ENCODE results near the gene POLR1A. TPM values are rescaled to one million over a fixed set of nuclear protein-coding genes. Genes with fewer than 3 reads are reported as not detected.
"Not testable (repeated sequence)": the region's sequence is repeated elsewhere in the genome, so short reads cannot be mapped to it uniquely, and the experiment has no call there.

POLR1A gene
- total and polyA plus RNA-seq, 5 experiments from 2014 or later: 1.1 to 22.9 (median 5.7) TPM

DNA sequence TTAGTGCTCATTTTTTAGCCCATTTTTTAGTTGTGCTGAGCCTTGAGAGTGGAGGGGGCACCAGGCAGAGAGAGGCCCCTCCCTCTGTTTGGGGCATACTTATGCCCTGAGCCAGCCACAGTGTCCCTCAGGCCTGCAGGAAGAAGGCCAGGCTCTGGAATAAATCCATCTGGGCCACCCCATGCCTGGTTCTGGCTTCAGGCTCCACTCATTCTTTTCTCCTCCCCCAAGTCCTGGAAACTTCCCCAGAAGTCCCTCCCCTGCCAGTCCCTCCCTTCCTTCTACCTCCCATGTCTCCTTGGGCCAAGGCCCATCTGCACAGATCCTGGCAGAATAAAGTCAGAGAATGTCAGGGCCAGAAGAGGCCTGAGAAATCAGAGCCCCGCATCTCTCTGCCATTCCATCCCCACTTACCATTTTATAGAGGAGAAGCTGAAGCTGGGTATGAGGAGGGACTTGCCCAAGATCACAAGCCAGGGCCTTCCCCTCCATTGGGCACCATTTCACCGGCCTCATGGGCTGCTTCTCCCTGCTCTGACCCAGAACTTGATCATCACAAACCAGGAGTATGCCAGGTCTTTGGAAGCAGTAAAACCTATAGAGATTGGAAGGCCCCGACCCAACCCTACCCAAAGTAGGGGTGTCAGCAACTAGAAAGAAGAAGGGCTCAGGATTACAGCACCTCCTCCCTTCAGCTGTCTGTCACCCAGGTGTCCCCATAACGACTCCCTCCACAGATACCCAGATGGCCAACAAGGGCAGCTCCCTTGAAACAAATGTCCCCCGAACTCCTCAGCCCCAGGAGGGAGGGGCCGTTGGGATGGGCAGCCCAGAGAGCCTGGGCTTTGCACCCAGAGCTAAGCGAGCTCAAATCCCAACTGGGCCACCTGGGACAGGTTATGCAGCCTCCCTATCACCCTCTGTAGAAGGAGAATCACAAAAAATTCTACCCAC lies 108.4 kb downstream of the POLR1A start:
- ATAC-seq (no peak), DNase-seq (no peak)
- Mint-ChIP-seq H3K27ac (peak overlapping the region in 9 of 10 donors; percentile 52 to 98 (median 95)), H3K36me3 (peaks cover 0 to 3% (median 0%) of the 10 kb centered on the region in 3 donors), H3K4me3 (peak overlapping the region in 7 of 10 donors; percentile 26 to 83 (median 58)), H3K27me3 (no peaks in the 10 kb centered on the region), H3K9me3 (peaks cover 0 to 2% (median 0%) of the 10 kb centered on the region in 9 donors), H3K4me1 (peaks cover 26 to 87% (median 75%) of the 10 kb centered on the region in 4 donors)
- POLR2A ChIA-PET: no interaction called here

DNA sequence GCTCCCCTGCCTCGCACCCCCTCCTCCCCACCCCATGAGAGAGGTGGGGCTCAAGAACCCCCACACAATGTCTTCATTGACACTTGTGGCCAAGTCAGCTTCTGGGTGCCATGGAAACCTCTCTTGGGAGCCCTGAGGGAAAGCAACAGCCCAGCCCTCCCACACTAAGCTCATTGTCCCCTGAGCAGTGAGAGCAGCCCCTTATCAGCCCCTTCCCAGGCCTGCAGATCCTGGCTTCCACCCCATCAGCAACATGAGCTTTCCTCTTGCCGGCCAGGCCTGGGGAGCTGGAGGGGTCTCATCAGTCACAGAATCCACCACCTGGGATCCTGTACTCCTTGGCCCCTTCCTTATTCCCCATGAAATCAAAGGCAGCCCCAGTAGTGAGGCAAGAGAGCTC lies 109.1 kb downstream of the POLR1A start:
- H3K9me3 Mint-ChIP-seq: peaks cover 0 to 2% (median 0%) of the 10 kb centered on the region in 9 donors
- H3K4me3 Mint-ChIP-seq: peak overlapping the region in 2 of 10 donors; percentile 47 to 64
- no peaks in the 10 kb centered on the region for H3K27me3 Mint-ChIP-seq
- POLR2A ChIA-PET: interaction anchor here (0.7 kb wide), 1 partner anchor 642 kb away, joined by 3 read pairs; the partner anchor contains the start of genes ELMOD3 and RETSAT
- ATAC-seq: no peak
- H3K4me1 Mint-ChIP-seq: peaks cover 25 to 85% (median 73%) of the 10 kb centered on the region in 4 donors
- DNase-seq: no peak
- peaks cover 0 to 3% (median 0%) of the 10 kb centered on the region in 3 donors for H3K36me3 Mint-ChIP-seq
- peak overlapping the region in 6 of 10 donors; percentile 9 to 97 (median 52) for H3K27ac Mint-ChIP-seq

DNA sequence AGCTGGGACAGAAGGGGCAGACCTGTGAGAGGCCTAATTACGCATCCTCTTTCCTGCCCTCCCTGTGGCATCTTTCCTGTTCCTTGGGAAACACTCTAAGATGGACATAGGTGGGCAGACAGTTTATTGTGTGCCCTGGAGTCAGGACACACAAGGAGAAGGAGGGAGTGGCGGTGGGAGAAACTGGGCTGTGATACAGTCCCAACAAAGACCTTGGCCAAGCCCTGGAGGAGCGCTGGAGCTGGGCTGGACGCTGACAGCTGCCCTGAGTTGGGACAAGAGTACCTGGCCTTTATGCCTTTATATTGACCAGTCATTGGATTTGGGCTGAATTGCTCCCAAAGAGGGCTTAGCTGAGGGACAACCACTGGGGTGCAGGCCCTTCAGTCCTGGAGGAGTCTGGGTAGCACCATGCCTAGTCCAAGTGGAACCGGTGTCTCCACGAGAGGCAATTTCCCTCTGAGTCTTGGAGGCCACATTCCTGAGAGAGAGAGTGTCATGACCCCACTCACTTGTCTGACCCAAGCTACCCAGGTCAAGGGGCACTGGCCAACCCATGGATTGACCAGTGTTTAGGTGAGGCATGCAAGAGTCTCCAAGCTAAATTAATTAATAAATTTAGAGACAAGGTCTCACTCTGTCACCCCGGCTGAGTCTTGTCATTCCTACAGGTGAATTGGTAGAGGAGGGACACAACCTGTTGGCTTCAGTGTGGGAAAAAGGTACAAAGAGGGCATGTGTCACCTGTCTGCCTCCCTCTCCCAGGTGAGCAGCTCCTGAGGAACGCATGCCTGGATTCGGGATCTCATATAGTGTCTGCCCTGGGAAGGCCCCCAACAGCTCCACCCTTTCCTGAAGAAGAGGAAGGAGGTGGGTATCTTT lies 109.8 kb downstream of the POLR1A start:
- Mint-ChIP-seq H3K27ac (peak overlapping the region in 4 of 10 donors; percentile 40 to 72 (median 48)), H3K4me1 (peaks cover 23 to 78% (median 66%) of the 10 kb centered on the region in 4 donors), H3K4me3 (no peak overlapping the region), H3K27me3 (no peaks in the 10 kb centered on the region), H3K9me3 (peaks cover 0 to 2% (median 0%) of the 10 kb centered on the region in 9 donors), H3K36me3 (peaks cover 0 to 3% (median 0%) of the 10 kb centered on the region in 3 donors)
- POLR2A ChIA-PET: interaction anchor here (0.7 kb wide), 1 partner anchor 641 kb away, joined by 3 read pairs; the partner anchor contains the start of genes ELMOD3 and RETSAT
- no peak for ATAC-seq
- DNase-seq: no peak

DNA sequence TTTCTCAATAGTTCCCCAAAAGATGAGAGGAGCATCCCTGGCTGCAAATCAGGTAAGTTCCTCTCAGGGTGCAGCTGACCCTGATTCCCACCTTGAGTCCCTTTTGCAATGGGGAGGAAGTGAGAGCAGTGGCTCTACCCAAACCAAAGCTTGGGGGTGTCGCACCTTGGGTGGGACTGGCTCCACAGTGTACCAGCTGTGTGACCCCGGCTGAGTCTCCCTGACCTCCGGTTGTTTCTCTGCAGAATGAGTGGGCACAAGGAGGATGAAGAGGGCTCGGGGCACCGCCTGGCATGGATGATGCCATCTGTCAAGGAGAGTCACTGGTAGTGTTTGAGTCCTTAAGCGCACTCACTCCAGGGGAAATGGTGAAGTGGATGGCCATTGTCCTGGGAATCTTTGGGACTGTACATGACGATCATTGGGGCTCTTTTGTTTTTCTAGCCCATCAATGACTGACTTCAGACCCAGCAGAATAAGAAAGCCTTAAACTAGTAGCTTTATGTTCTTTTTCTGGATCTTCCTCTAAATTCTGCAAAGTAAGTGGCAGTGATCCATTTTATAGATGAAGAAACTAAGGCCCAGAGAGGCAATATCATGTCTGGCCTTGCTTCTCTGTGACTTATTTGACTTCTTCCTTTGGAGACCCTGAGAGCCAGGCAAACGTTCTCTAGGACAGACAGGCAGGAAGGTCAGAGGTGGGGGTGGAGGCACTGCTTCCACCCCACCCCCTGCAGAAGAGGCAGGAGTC lies 110.6 kb downstream of the POLR1A start:
- Mint-ChIP-seq H3K36me3 (peaks cover 0 to under 1% (median 0%) of the 10 kb centered on the region in 3 donors), H3K4me1 (peaks cover 17 to 72% (median 57%) of the 10 kb centered on the region in 4 donors), H3K9me3 (peaks cover 0 to under 1% (median 0%) of the 10 kb centered on the region in 9 donors), H3K27me3 (no peaks in the 10 kb centered on the region), H3K27ac (peak overlapping the region in 6 of 10 donors; percentile 25 to 75 (median 48)), H3K4me3 (peak overlapping the region in 1 of 10 donors; percentile 50)
- POLR2A ChIA-PET: interaction anchor here (0.7 kb wide), 1 partner anchor 141 kb away, joined by 3 read pairs; no protein-coding TSS in a partner anchor
- ATAC-seq (no peak), DNase-seq (no peak)

DNA sequence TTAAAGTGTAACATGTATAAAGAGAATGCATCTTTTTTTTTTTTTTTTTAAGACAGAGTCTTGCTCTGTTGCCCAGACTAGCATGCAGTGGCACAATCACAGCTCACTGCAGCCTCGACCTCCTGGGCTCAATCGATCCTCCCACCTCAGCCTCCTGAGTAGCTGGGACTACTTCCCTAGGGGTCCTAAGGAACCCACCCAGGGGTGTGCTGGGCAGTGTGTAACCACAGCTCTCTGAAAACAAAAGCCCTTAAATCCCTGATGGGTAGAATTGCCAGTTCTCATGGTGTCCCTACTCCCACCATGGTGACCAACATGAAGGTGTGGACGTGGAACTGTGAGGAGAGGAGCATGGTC lies 111.3 kb downstream of the POLR1A start:
- peak overlapping the region in 4 of 10 donors; percentile 48 to 58 (median 50) for H3K4me3 Mint-ChIP-seq
- POLR2A ChIA-PET: interaction anchor here (0.7 kb wide), 1 partner anchor 141 kb away, joined by 3 read pairs; no protein-coding TSS in a partner anchor
- ATAC-seq (no peak), DNase-seq (no peak)
- no peaks in the 10 kb centered on the region for H3K36me3 Mint-ChIP-seq
- no peaks in the 10 kb centered on the region for H3K9me3 Mint-ChIP-seq
- peaks cover 12 to 65% (median 51%) of the 10 kb centered on the region in 4 donors for H3K4me1 Mint-ChIP-seq
- peak overlapping the region in 3 of 10 donors; percentile 30 to 75 (median 69) for H3K27ac Mint-ChIP-seq
- no peaks in the 10 kb centered on the region for H3K27me3 Mint-ChIP-seq

DNA sequence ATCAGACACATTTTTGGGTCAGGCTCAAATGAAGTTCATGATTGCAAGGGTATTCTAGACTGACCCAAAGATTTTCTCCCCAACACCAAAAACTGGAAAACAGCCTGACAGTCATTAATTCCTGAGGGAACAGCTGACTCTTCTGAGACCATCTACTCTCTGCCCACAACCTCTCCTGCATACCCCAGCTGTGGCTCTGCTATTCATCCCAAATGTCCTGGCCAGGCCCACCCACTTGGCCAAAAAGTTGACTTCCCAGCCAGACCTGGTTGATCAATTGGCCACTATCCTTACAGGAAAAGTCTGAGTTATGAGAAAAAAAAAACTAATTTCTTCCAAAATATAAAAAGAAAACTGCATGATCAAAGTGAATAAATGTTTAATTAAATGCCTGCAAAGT lies 113.1 kb downstream of the POLR1A start:
- no peak overlapping the region for H3K27ac Mint-ChIP-seq
- DNase-seq (no peak), ATAC-seq (no peak)
- H3K4me3 Mint-ChIP-seq: no peak overlapping the region
- H3K4me1 Mint-ChIP-seq: peaks cover 9 to 47% (median 33%) of the 10 kb centered on the region in 4 donors
- POLR2A ChIA-PET: no interaction called here
- no peaks in the 10 kb centered on the region for H3K27me3 Mint-ChIP-seq
- no peaks in the 10 kb centered on the region for H3K36me3 Mint-ChIP-seq
- H3K9me3 Mint-ChIP-seq: no peaks in the 10 kb centered on the region

DNA sequence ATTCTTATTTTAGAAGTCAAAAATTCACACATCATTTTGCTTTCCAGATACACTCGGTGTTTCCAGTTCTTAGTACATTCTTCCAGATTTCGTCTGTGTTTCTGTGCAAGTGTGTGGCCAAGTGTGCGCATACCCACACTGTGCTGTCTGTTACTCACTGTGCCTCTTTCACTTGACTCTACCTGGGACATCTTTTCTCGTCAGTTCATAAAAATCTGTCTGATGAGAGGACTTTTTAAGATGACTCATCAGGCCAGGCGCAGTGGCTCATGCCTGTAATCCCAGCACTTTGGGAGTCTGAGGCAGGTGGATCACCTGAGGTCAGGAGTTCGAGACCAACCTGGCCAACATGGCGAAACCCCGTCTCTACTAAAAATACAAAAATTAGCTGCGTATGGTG lies 113.6 kb downstream of the POLR1A start:
- peaks cover 7 to 41% (median 27%) of the 10 kb centered on the region in 4 donors for H3K4me1 Mint-ChIP-seq
- H3K4me3 Mint-ChIP-seq, H3K27me3 Mint-ChIP-seq, DNase-seq, ATAC-seq, H3K36me3 Mint-ChIP-seq, H3K9me3 Mint-ChIP-seq, POLR2A ChIA-PET, H3K27ac Mint-ChIP-seq: not testable (repeated sequence)

DNA sequence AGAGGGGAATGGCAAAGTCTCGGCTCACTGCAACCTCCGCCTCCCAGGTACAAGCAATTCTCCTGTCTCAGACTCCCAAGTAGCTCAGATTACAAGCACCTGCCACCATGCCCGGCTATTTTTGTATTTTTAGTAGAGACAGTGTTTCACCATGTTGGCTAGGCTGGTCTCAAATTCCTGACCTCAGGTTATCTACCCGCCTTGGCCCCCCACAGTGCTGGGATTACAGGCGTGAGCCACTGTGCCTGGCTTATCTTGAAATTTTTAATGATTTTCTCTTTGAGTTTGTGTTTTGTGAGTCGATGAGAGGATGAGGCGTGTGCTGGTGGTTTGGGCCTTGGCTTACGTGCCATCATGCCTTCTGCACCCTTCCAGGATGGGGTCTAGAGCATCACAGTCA lies 115.6 kb downstream of the POLR1A start:
- Mint-ChIP-seq H3K27ac (peak overlapping the region in 2 of 10 donors; percentile 16 to 69), H3K4me1 (peaks cover 5 to 23% (median 15%) of the 10 kb centered on the region in 4 donors), H3K4me3 (no peak overlapping the region), H3K36me3 (no peaks in the 10 kb centered on the region), H3K27me3 (no peaks in the 10 kb centered on the region), H3K9me3 (no peaks in the 10 kb centered on the region)
- ATAC-seq: no peak
- DNase-seq: no peak
- POLR2A ChIA-PET: no interaction called here

DNA sequence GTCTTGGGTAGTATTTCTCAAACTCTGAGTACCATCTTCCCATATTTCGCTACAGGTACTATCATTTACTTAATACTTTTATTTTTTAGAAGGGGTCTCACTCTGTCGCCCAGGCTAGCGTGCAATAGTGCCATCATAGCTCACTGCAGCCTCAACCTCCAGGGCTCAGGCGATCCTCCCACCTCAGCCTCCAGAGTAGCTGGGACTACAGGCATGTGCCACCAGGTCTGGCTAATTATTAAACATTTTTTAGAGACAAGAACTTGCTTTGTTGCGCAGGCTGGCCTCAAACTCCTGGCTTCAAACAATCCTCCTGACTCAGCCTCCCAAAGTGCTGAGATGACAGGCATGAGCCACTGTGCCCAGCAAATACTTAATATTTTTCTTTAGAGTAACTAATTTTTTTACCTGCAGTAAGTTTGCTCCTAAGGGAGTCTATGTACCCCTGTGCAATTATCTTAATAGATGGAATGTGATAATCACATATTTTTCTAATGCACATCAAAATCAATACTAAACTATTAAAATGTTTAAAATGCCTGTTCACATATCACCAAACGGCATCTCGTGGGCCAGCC lies 116.3 kb downstream of the POLR1A start:
- H3K36me3 Mint-ChIP-seq: no peaks in the 10 kb centered on the region
- peak overlapping the region in 1 of 10 donors; percentile 78 for H3K27ac Mint-ChIP-seq
- POLR2A ChIA-PET: interaction anchor here (0.6 kb wide), 1 partner anchor 9 kb away, joined by 4 read pairs; no protein-coding TSS in a partner anchor
- H3K9me3 Mint-ChIP-seq: no peaks in the 10 kb centered on the region
- H3K4me1 Mint-ChIP-seq: peaks cover 2 to 16% (median 8%) of the 10 kb centered on the region in 4 donors
- H3K27me3 Mint-ChIP-seq: no peaks in the 10 kb centered on the region
- DNase-seq: no peak
- no peak overlapping the region for H3K4me3 Mint-ChIP-seq
- no peak for ATAC-seq

DNA sequence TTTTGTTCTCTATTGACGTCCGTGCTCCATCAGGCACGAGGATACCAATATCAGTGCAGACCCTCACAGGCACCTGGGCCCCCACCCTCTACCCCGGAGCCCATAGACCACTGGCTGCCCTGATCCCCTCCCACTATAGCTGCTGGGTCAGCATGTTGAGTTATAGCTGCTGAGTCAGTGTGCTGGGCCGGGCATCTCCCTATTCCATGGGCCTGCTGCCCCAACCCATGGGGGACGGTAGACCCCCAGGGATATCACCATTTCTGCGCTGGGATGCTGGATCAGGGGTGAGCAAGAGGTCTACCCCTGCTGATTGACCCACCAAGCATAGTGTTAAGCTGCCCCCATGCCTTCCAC lies 116.8 kb downstream of the POLR1A start:
- Mint-ChIP-seq H3K36me3 (no peaks in the 10 kb centered on the region), H3K9me3 (no peaks in the 10 kb centered on the region), H3K27me3 (no peaks in the 10 kb centered on the region), H3K4me3 (no peak overlapping the region), H3K27ac (peak overlapping the region in 4 of 10 donors; percentile 20 to 78 (median 51)), H3K4me1 (peaks cover under 1 to 11% (median 3%) of the 10 kb centered on the region in 4 donors)
- POLR2A ChIA-PET: interaction anchor here (0.6 kb wide), 1 partner anchor 8 kb away, joined by 4 read pairs; no protein-coding TSS in a partner anchor
- no peak for DNase-seq
- ATAC-seq: no peak

DNA sequence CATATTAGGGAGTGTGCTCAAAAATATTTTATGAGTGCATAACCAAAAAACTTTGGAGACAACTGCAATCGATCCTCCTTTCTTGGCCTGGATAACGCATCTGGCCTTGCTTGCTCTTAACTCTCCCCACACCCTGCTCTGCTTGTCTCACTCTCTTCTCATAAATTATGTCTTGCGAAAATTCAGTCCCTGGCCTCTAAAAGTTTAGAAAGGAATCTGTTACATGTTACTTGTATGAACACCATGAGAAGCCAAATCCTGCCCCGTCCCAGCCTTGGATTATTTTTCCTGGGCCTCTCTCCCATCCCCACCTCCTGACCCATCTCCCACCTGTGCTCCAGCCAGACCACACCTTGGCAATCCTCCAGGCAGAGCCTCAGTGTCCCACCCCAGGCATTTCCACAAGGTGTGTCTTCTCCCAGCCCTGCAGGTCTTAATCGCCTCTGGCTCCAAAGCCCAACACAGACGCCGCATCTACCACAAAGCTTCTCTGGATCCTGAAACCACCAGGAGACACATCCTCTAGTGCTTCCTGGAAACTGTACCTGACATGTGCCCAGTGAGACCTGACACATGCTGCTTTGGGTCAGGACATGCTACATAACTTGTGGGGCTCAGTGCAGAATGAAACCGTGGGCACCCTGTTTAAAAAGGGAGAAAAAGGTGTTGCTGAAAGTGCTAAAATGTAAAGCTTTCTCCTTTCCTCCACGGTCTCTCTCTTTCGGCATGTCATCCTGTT lies 117.3 kb downstream of the POLR1A start:
- POLR2A ChIA-PET: no interaction called here
- ATAC-seq (no peak), DNase-seq (no peak)
- Mint-ChIP-seq H3K4me1 (peaks cover 0 to 8% (median 0%) of the 10 kb centered on the region in 4 donors), H3K27me3 (no peaks in the 10 kb centered on the region), H3K9me3 (no peaks in the 10 kb centered on the region), H3K4me3 (no peak overlapping the region), H3K27ac (peak overlapping the region in 3 of 10 donors; percentile 20 to 54 (median 48)), H3K36me3 (no peaks in the 10 kb centered on the region)

Data from naive thymus-derived CD8-positive, alpha-beta T cell (primary cell).